ENCODE results near the gene SLC17A7. TPM values are rescaled to one million over a fixed set of nuclear protein-coding genes. Genes with fewer than 3 reads are reported as not detected.

SLC17A7 gene
- polyA plus RNA-seq, 10 donors = 0.45 to 2.0 (median 1.1) TPM

GRCh38 chr19:49409441-49410029 is 31.8 kb downstream of the SLC17A7 start:
- no peak for DNase-seq

DNA sequence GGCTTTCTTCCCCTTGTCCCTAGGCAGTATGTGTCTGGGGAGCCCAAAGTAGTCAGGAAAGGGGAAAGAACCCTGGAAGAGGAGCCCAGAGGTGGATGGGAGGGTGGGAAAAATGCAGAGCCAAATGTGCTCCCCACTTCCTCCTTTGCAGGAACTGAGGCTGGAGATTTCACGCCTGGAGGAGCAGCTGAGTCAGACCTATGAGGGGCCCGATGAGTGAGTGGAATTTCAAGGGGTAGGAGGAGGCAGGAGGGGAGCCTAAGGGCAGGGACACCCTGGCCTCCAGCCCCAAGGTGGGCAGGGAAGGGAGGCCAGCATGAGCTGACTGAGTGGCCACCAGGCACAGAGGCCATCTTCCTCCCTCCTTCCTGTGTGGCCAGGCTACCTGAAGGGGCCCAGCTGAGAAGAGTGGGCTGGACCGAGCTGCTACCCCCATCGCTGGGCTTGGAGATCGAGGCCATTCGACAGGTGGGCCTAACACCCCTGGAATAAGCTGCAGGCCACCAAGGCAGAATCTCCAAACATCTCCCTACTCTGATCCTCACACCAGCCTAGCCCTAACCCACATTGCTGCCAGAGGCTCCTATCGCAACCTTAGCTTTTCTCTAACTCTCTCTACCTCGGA is 32.4 kb downstream of the SLC17A7 start:
- DNase-seq = no peak

GRCh38 chr19:49407482-49408015 is 33.8 kb downstream of the SLC17A7 start:
- no peak for DNase-seq

GRCh38 chr19:49407079-49407478 is 34.2 kb downstream of the SLC17A7 start:
- no peak for DNase-seq

- peak in 1 of 3 donors; percentile 57 for DNase-seq
Measured at GRCh38 chr19:49403404-49404187, 37.7 kb downstream of the SLC17A7 start.

- no peak for DNase-seq
Measured at GRCh38 chr19:49400029-49400428, 41.3 kb downstream of the SLC17A7 start.

DNA sequence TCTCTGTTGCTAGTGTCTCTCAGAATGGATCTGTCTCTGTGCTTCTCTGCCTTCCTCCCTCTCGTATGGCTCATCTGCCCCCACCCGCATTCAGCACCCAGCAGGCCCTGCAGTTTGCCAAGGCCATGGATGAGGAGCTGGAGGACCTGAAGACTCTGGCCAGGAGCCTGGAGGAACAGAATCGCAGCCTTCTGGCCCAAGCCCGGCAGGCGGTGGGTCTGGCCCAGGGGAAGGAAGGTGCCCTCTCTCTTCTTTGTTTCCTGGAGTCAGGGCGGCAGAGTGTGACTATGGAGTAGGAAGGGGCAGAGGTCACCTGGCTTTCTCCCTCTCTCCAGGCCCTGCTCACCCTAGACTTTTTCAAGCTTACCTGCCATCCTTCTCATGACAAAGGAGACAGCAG is 42.4 kb downstream of the SLC17A7 start:
- no peak for DNase-seq

DNA sequence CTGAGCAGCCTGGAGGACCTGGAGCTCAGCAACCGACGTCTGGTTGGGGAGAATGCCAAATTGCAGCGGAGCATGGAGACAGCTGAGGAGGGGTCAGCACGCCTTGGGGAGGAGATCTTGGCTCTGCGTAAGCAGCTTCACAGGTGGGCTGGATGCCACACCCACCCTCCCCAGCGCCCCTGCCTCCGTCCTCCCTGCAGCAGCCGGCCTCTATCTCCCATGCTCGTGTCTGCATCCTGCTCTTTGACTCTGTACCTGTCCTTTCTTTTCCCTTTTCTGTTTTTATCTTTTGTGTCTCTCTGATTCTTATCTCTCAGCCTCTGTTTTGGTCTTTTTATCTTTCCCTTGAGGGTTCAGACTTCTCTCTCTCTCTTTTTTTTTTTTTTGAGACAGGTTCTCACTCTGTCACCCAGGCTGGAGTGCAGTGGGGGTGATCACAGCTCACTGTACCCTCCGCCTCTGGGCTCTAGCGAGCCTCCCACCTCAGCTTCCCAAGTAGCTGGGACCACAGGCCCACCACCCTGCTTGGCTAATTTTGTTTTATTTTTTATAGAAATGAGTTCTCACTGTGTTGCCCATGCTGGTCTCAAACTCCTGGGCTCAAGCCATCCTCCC is 43.2 kb downstream of the SLC17A7 start:
- no peak for DNase-seq

DNA sequence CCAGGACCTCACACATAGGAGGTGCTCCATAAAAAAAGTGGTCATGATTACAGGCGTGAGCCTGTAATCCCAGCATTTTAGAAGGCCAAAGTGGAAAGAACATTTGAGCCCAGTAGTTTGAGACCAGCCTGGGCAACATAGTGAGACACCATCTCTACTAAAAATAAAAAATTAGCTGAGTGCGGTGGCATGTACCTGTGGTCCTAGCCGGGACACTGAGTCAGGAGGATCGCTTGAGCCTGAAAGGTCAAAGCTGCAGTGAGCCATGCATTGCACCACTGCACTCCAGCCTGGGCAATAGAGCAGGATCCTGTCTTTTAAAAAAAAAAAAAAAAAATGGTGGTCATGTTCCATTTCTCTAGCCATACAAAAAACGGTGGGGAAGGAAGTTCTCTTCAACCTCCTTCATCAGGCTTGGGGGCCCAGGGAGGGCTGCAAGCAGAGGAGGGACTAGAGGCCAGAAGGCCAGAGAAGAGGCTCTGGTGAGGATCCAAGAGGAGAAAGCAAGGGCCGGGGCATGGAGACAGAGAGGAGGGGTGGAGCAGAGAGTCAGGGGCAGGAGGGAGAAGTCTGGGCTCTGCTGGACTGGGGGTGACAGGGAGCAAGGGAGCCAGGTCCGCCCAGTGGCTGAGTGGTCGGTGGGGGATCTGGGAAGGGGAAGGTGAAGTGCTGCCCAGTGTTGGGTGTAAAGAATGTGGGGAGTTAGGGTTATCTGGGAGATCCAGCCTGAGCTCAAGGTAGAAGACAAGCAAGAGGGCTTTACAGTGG is 44.4 kb downstream of the SLC17A7 start:
- no peak for DNase-seq

GRCh38 chr19:49395581-49396407 is 45.5 kb downstream of the SLC17A7 start:
- no peak for DNase-seq

DNA sequence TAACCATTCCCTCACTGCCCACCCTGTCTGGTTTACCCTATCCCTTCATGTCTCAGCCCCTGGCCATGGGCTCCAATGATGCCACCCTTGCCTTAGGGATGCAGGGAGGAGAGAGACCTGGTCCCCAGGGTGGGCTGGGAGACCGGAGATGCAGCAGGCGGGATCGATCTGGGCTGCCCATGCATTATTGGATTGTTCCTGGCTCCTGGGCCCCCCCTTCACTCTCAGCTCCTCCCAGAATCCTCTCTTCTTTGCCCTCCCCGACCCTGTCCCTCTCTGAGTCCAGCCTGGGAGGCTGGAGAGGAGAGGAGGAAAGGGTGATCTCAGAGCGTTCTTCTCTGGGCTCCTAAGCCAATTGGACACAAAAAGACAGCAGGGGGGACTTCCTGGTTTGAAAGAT is 47.4 kb downstream of the SLC17A7 start:
- DNase-seq = no peak

DNA sequence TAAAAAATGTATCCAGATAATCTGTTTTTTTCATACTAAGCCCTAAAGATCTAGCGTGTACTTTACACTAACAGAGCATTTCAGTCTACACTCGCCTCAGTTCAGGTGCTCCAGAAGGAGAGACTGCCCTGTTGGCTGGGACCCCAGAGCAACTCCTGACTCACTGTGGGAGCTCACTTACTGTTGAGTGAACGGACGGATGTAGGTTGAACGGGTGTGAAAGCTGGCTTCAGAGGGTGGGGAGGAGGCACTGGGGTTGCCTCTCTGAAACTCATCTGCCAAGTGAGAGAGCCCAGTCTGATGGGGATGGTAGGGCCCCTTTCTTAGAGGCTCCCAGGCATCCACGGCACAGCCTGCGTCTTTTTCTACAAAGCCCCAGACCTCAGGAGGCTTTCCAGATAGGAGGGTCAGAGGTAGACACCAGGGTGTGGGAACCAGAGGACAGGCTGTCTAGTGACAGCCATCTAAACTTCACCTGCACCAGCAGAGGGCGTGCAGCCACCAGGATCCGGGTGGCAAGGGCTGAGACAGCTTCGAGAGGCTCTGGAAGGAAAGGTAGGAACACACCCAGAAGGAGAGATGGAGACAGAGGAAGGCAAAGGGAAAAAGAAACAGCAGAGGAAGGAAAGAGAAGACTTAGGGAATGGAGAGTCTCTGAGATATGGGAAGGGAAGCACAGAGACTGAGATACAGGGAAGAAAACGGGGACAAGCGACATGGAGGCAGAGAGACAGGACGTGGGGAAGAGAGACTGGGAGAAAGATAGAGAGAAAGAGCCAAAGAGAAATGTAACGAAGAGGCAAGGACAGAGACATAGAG is 49.5 kb downstream of the SLC17A7 start:
- DNase-seq = peak; percentile 64 to 87 (median 81)

- DNase-seq = no peak
Measured at GRCh38 chr19:49390929-49391359, 50.4 kb downstream of the SLC17A7 start.

DNA sequence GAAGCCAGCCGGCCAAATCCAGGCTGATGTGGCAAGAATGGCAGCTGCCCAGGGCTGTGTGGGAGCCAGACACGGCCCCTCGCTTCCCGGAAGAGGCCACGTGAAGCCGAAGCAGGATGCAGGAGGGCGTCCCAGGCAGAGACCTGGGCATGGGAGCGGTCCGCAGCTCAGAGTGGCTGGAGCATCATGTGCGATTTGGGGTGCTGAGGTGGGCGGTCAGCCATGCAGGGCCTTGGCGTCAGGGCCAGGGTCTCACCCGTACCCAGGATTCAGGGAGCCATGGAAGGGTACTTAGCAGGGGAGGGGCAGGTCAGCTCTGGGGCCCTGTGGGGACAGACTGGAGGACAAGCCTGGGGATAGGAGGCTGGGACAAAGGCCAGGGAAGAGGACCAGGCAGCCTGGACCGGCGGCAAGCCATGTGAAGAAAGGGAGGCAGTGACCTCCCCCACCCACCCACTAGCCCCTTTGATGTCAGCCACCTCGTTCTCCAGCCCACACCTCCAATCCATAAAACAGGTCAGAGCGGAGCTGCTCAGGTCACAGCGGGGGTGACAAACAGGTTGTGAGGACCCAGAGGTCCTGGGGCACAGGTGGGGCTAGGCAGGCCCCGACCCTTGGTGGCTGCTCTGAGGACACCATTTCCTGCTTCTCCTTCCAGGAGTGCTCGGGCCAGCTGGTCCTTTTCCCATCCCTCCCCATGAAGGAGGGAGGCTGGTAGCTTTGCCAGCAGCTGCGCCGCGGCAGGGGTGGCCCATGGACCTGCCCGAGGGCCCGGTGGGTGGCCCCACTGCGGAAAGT is 51.0 kb downstream of the SLC17A7 start:
- DNase-seq = no peak

DNA sequence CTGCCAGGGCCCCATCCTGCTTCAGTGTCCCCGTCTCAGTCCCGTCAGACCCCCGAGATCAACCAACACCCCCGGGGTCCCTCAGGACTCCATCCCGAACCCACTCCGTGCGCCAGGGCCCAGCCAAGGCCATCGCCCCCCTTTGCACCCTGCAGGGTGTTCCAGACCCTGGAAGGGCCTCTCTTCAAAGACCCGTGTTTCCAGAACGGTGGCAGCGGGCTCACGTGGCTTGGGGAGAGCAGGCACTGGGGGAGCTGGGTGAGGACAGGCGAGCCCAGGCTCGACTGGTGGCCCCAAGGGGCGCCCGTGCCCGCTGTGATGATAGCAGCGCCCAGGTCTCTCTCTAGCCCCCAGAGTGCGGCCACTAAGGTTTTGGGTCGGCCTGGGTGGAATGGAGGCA is 51.9 kb downstream of the SLC17A7 start:
- no peak for DNase-seq

DNA sequence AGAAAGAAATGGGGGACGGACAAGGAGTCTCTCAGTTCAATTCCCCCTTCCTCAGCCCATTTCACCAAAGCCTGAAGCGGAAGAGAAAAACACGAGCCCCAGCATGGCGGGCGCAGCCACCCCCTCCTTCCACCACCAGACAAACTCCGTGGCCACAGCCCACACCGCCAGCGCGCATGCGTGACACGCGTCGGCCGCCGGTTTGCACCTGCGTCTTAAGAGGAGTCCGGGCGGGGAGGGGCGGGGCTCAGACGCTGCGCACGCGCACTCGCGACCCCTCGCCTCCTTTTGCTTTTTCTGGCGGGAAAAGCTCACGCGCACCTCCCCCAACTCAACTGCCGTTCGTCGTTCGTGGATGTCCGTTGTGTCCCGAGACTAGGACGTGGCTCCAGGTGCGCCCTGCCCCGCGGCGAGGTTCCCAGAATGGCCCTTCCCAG is 53.4 kb downstream of the SLC17A7 start, which contains the start of gene KASH5:
TSS of gene KASH5 (plus strand) at position 314 of the 437 bp plus-strand sequence. CDS start 2,635 bp downstream, outside the sequence.
- DNase-seq = peak; percentile 31 to 84 (median 52)

- no peak for DNase-seq
Measured at GRCh38 chr19:49383599-49383998, 57.7 kb downstream of the SLC17A7 start.

- DNase-seq = no peak
Measured at GRCh38 chr19:49382639-49383038, 58.7 kb downstream of the SLC17A7 start.

DNA sequence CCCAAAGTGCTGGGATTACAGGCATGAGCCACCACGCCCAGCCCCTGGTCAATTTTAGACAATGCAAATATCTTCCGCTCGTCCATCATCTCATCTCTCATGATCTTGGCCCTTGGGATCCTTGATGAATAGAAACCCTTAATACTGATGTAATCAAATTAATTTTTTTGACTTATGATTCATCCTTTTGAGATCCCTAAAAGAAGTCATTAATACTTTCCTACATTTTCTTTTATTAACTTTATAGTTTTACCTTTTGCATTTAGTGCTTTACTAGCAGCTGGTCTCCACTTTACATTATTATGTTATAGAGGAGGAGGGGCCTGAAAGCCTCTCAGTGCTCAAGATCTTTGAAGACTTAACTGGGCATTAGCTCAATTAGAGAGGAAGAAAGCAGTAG is 60.9 kb downstream of the SLC17A7 start:
- no peak for DNase-seq

Measured in muscle of back (tissue), 11 donors.